A549 (cell line): Measurements from ENCODE around the gene KRTAP7-1.

Source experiments
- CTCF ChIP-seq: fragments of >200 bp; sonication (Bioruptor Twin); formaldehyde crosslinking; IDR thresholded peaks from 3 replicates; pipeline ENCODE4 v1.5.1; 2016
- POLR2A ChIP-seq: IDR thresholded peaks from 2 replicates; pipeline ENCODE4 v1.6.1; 2012; ENCODE audit warnings: mild to moderate bottlenecking, low read length

GRCh38 chr21:30842990-30843389 is 13.4 kb upstream of the KRTAP7-1 start:
- TF ChIP-seq CTCF, result no peak
- TF ChIP-seq POLR2A, result no peak
